ENCODE data around the gene TBC1D16. TPM values are rescaled to one million over a fixed set of nuclear protein-coding genes. Genes with fewer than 3 reads are reported as not detected.

The TBC1D16 gene, protein sequence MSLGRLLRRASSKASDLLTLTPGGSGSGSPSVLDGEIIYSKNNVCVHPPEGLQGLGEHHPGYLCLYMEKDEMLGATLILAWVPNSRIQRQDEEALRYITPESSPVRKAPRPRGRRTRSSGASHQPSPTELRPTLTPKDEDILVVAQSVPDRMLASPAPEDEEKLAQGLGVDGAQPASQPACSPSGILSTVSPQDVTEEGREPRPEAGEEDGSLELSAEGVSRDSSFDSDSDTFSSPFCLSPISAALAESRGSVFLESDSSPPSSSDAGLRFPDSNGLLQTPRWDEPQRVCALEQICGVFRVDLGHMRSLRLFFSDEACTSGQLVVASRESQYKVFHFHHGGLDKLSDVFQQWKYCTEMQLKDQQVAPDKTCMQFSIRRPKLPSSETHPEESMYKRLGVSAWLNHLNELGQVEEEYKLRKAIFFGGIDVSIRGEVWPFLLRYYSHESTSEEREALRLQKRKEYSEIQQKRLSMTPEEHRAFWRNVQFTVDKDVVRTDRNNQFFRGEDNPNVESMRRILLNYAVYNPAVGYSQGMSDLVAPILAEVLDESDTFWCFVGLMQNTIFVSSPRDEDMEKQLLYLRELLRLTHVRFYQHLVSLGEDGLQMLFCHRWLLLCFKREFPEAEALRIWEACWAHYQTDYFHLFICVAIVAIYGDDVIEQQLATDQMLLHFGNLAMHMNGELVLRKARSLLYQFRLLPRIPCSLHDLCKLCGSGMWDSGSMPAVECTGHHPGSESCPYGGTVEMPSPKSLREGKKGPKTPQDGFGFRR
- total RNA-seq: 31.2 and 48.8 TPM in 2 replicates

DNA sequence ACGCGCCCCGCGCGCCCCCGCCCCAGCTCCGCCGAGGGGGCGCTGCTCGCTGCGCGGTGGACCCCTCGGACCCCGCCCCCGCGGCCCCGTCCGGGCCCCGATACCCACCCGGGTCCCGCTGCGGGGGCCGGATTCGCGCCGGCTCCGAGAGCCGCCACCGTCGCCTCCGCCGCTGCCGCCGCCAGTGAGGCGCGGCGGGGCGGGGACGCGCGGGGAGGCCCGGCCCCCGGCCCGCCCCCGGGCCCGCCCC is at the start of gene TBC1D16:
TSS of gene TBC1D16 (minus strand) at position 186 of the 250 bp plus-strand sequence. CDS start 22,325 bp downstream, outside the sequence.
- no peak for DNase-seq (ENCODE audit: low read depth in 2 of 2)

DNA sequence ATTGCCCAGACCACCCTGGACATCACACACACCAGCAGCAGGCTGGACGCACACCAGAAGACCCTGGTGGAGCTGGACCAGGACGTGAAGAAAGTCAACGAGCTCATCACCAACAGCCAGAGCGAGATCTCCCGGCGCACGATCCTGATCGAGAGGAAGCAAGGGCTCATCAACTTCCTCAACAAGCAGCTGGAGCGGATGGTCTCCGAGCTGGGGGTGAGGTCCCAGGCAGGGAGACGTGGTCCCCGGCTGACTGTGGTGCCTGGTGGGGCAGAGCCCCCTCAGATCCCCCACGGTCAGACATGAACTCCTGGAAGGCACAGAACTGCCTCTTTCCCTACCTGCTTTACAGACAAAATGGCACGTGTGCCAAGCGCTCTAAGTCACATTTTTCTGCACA is 49.1 kb upstream of the TBC1D16 start:
- DNase-seq (ENCODE audit: low read depth in 2 of 2): no peak

DNA sequence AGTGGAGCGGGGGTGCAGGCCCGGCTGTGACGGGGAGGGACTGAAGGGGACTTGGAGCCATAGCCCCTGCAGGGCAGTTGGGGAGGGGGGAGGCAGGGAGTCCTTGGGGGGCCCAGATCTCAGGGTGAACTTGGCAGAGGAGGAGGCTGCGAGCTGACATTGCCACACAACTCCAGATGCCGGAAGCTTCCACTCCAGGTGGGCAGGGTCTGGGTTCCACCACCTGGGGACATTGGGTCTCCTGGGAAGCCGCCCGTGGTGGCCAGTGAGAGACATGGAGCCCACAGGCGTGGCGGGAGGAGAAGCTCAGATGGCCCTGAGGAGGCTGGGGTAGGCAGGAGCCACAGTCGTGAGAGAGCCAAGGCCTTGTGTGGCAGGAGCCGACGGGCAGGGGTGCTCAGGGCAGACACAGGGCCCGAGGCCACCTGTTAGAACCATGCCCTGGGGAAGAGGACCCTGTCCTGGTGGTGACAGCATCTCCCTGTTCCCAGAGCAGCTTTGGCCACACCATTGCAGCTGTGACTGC is 47.5 kb upstream of the TBC1D16 start:
- no peak for DNase-seq (ENCODE audit: low read depth in 2 of 2)

DNA sequence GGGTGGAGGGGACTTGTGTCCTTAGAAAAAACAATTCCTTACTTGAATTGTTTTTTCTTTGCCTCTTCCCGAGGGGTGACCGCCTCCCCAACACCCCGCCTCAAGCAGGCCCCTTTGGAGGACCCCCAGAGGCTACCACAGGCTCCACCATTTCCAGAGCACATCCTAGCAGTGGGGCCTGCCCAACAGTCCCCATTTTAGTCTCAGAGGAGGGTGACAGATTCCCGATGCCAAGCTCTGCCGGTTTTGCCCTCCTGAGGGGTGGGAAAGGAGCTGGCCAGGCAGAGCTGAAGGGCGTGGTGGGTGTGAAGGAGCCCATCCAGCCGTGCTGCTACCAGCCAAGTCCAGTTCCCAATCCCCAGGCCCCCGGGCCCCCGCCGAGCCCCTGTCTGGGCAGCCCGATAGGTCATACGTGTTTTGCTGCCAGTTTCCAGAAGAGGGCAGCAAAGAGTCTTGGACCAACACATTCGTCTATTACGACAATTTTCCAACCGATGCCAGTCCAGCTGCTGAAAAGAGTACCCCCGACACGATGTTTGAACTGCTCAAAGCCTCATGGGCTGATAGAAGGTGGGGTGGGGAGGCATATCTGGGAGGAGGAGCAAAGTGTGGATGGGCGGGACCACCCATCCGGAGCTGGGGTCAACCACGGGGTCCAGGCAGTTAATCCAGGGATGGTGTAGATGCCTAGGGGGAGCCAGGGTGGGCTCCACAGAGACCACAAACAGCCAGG is 46.9 kb upstream of the TBC1D16 start:
- DNase-seq (ENCODE audit: low read depth in 2 of 2): peak; percentile 78 to 91

DNA sequence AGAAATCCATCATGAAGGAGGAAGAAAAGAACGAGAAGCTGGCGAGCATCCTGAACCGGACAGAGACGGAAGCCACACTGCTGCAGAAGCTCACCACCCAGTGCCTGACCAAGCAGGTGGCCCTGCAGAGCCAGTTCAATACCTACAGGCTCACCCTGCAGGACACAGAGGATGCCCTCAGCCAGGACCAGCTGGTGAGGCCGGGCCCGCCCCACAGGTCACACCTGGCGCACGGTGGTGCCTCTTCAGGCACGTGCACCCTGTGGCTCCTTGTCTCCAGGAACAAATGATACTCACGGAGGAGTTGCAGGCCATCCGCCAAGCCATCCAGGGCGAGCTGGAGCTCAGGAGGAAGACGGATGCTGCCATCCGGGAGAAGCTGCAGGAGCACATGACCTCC is 45.9 kb upstream of the TBC1D16 start:
- no peak for DNase-seq (ENCODE audit: low read depth in 2 of 2)

DNA sequence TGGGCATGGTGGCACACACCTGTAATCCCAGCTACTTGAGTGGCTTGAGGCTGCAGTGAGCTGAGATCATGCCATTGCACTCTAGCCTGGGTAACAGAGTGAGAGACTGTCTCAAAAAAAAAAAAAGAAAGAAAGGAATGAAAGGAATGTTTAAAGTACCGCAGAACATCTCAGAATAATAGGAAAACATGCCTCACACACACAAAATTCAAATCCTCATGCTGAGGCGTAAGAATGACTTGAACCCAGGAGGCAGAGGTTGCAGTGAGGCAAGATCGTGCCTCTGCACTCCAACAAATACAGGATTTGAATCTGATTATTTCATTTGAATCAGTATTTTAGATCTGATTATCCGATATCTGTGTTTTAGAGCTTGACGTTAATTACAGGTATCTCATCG is 44.4 kb upstream of the TBC1D16 start:
- no peak for DNase-seq (ENCODE audit: low read depth in 2 of 2)

DNA sequence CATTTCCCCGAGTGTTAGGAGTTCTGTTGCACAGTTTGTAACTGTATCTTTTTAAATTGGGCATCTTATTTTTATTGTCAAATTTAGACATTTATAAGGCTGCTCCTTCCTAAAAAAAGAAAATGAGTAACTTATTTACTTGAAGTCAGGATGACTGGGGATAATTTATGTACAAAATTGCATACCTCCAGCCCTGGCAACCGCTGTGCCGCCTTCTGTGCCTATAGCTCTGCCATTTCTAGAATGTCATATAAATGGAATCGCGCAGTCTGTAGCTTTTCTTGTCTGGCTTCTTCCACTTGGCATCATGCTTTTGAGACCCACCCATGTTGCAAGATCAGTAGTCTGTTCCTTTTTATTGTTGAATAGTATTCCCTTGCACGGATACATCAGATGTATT is 36.7 kb upstream of the TBC1D16 start:
- no peak for DNase-seq (ENCODE audit: low read depth in 2 of 2)

DNA sequence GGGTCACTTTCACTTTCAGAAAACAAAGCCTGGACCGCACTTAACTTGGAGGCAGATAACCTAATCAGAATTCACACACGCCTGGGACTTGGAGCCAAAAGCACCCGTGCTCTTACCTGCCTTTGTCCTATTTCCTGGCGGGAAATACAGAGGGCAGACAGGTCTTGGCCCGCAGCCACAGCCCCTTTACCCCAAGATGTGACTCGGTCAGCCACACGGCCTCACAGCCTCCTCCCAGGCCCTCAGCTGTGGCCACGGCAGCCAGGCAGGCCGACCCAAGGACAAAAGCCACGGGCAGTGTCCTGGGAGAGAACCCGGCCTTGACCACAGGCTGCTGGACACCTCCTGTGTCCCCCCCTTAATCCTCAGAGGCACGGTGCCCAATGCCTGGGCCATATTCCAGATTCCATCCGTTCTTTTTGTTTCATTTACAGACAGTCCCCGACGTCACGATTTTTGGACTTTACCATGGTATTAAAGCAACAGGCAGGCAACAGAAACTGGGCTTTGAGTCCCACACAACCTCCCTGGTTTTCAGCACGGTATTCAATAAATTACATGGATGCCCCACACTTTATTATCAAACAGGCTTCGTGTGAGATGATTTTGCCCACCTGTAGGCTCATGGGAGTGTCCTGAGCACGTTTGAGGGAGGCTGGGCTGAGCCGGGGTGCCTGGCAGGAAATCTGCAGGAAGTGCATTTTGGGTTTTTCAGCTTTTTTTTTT is 35.6 kb upstream of the TBC1D16 start:
- DNase-seq (ENCODE audit: low read depth in 2 of 2): peak; percentile 63 to 97

DNA sequence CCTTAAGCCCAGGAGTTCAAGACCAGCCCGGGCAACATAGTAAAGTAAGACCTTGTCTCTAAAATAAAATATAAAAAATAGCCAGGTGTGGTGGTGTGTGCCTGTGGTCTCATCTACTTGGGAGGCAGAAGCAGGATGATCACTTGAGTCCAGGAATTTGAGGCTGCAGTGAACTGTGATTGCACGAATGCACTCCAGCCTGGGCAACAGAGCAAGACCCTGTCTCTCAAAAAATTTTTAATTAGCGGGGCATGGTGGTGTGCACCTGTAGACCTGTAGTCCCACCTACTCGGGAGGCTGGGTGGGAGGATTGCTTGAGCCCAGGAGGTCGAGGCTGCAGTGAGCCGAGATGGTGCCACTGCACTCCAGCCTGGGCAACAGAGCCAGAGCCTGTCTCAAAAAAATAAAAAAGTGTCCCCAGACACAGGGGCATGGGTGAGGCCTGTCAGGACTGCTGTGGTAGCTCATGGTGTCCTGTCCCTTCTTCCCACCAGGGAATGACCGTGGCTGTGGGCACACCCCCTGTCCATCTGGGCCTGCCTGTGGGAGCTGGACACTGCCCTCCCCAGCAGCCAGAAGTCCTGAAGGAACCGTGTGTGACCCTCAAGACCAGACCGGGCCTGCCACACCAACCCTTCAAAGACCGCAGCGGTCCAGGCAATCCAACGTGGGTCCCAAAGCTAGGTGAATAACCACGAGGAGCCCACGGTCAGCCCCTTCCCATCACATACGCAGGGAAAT is 34.9 kb upstream of the TBC1D16 start:
- DNase-seq (ENCODE audit: low read depth in 2 of 2): no peak

DNA sequence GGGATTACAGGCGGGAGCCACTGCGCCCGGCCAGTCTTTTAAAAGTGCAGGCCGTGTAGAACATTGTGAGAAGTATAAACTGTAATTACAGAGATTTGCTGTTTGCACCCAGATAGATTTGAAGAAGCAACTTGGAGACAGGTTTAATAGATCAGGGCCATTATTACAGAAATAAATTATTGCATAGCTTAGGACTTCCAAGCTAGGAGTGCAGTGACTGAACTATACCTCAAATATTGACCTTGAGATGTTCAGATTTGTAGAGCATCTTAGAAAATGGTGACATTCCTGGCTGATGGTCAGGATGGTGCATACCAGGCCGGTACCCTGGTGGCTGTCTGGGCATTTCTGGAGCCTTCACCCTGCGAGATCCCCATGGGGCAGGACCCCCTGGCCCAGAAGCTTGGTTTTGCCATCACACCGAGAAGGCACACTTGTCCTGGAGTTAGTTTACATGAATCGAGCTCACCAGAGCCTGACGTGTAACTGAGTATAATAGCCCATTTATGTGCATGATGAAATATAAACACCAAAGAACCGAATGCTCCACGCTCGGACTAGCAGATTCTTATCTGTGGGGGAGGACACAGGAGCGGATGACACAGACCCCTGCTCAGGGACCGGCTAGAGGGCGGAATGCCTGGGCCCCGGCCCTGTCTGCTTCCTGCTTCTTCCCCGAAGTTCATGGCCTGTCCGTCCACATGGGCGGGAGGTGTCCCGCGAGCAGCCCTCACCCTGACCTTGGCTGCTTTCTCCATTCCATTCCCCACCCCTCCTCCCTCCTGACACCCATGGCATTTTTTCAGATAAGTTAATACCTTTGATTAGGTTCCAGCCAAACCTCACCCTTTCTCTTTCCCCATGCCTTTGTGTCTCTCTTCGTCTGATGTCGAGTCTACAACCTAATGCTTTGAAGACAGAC is 32.9 kb upstream of the TBC1D16 start:
- DNase-seq (ENCODE audit: low read depth in 2 of 2): peak; percentile 65 to 92

DNA sequence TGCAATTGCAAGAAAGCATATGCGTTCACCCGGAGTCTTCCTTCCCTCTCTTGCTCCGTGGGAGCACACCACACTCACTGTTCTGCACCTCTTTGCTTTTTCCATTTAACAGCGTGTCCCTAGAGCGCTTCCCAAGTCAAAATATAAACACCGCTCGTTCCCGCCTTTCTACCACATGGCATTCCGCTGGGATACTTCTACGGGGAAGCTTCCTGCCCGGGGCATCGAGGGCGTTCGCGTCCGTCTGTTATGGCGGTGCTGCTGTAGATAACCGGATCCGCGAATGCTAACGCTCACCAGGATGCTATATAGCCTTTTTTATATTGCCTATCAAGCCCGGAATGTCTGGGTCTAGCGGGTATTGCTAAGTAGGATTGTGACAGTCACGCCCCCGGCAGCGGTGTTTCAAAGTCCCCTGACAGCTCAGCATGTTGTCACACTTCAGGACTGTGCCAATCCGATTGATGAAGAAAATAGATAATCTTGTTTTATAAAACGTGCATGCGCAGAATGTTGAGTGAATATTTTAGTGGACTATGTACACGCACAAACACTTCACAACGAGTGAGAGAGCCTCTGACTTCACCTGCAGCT is 31.8 kb upstream of the TBC1D16 start:
- no peak for DNase-seq (ENCODE audit: low read depth in 2 of 2)

DNA sequence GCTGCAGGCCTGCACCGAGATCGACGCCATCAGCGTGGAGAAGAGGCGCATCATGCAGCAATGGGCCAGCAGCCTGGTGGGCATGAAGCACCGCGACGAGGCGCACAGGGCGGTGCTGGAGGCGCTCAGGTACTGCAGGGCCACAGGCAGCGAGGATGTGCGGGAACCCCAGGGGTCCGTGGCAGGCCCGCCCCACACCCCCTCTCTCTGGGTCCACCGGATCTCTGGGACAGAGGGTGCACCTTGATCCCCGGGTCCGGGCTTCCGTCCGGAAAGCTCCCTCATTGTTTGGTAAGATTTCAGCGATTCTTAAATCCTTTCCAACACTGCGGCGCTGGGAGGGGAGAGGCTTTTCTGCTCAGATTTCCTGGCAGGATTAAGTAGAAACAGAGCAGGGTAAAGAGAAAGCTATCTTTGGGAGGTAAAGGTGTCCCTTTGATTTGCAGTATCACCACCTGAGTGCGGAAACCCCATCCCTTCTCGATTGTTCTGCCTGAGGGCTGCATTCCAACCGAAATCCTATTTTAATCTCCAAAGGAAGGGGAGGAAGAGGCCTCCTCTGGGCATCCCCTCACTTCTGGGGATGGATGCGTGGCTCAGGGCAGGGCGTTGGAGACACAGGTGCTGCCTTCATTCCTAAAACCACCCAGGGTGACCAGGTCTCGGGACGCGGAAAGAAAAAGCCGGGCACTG is 30.0 kb upstream of the TBC1D16 start:
- DNase-seq (ENCODE audit: low read depth in 2 of 2): no peak

DNA sequence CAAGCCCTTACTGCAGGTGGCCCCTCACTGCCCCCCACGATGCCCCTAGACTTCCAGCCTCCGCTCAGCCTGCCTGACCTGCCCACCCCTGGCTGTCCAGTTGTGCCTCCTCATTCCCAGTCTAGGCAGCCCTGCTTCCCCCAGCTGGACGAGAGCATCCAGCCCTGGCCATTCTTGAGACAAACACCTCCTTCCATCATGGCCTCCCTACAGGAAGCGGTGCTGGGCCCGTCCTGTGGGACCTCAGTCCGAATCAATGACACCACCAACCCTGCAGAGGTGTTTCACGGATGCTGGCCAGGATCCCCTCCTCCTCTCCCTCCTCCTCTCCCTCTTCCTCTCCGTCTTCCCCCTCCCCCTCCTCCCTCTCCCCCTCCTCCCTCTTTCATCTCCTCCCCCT is 29.0 kb upstream of the TBC1D16 start:
- DNase-seq (ENCODE audit: low read depth in 2 of 2): no peak

DNA sequence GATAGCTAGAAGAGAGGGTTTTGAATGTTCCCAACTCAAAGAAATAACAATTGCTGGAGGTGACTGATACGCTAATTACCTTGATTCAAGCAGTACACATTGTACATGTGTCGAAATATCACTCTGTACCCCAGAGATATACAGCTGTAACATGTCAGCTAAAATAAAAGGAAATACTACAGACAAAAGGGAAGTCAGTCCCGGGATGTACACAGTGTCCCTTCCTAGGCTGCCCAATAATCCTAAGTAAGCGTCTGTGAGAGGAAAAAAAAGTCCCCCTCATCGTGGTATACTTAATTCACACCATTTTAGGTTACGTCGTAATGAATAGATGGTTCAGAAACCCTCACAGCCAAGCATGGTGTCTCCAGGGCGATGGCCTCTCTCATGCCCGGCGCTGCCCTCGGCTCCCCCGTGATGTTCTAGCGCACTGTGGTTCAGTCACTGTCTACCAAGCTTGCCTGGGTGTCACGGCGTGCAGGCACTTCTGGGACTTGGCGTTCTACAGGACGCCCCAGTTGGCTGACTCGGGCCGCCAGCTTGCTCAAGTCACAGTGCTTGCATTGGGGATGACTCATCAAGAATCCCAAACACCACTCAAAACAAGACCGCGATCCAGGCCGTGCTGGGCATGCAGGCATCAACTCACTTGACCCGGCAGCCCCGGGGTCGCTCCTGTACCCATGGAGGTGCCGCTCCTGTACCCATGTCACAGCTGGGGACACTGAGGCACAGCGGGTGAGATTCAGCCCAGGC is 28.3 kb upstream of the TBC1D16 start:
- DNase-seq (ENCODE audit: low read depth in 2 of 2): peak in 1 of 2 donors; percentile 60

DNA sequence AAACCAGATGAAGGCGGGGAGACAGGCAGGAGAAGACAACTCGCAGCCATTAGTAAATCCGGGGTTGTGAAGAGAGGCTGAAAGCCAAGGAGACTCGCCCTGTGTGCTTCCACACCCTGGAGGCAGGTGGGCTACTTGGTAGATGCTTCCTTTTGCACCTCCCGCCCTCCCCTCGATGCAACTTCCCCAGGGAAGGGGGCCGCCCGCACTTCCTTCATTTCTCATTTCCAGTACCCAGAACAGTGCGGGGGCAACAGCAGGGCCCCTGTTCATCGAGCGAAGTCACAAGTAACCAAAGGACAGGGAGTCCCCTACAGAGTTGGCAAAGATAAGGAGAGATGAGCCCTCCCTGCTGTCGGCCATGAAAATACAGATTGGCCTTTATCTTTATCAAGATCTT is 25.7 kb upstream of the TBC1D16 start:
- DNase-seq (ENCODE audit: low read depth in 2 of 2): no peak

DNA sequence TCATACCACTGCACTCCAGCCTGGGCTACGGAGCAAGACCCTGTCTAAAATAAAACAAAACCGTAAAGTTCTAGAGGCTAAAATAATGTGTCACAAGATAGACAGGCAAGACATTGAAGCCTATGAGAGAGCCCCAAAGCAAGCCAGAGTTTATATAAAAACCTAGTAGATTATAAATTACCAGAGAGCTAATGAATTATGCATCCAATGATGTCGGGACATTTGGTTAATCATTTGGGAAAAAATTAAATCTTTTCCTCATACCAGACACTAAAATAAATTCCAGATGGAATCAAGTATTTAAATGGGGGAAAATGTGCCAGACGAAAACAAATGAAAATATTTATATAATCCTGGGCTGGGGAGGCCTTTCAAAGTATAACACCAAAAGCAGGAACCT is 25.0 kb upstream of the TBC1D16 start:
- no peak for DNase-seq (ENCODE audit: low read depth in 2 of 2)

DNA sequence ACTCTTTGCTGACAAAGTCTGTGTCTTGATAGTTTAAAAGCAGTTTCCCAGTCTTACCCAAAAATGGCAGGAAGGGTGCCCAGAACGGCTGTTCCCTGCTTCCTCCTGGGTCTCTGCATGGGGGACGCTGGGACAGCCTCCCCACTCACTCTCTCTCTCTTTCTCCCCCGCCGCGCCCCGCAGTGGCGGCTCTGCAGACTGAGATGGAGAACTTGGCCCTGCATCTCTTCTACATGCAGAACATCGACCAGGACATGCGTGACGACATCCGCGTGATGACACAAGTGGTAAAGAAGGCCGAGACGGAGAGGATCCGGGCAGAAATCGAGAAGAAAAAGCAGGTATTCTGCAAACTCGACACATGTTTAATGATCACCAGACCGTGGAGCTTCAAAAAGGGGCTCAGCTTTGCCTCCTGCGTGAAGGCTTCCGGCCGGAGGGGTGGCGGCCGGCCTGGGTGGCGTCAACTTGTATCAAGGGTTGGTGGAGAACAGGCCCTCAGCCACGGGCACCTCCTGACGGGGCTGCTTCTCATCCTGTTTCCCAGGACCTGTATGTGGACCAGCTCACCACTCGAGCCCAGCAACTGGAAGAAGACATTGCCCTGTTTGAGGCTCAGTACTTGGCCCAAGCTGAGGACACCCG is 22.8 kb upstream of the TBC1D16 start:
- no peak for DNase-seq (ENCODE audit: low read depth in 2 of 2)
